HepG2 (cell line): ENCODE measurements around the gene DPM1. TPM values are rescaled to one million over a fixed set of nuclear protein-coding genes. Genes with fewer than 3 reads are reported as not detected.

ENCODE experiments used
- ARID3A ChIP-seq: IDR thresholded peaks from 2 replicates; pipeline ENCODE4 v1.6.1; 2012; ENCODE audit warnings: low read depth, low read length, improper control_type of control experiment
- SP140L ChIP-seq: sonication (generic); formaldehyde crosslinking; IDR thresholded peaks from 2 replicates; pipeline ENCODE4 v1.4.0; 2020; ENCODE audit warnings: missing genetic modification reagents, borderline replicate concordance
- ZBTB40 ChIP-seq, 2 experiments: fragments of 450-650 bp in 1 of 2; sonication (generic) in 1 of 2; formaldehyde crosslinking in 1 of 2; IDR thresholded peaks; 2 replicates each; pipeline versions ENCODE4 v1.6.1 to v1.8.0; 2016 to 2022; ENCODE audit warnings: antibody characterized with exemption in 1 of 2, mild to moderate bottlenecking in 1 of 2, missing genetic modification reagents in 1 of 2
- ZNF329 ChIP-seq: sonication (generic); formaldehyde crosslinking; IDR thresholded peaks from 2 replicates; pipeline ENCODE4 v1.9.0; 2021; ENCODE audit warnings: low read depth, mild to moderate bottlenecking, missing genetic modification reagents
- ZNF512B ChIP-seq: sonication (generic); formaldehyde crosslinking; IDR thresholded peaks from 2 replicates; pipeline ENCODE4 v1.5.1; 2020; ENCODE audit warnings: missing genetic modification reagents, mild to moderate bottlenecking, borderline replicate concordance
- ZNF547 ChIP-seq: sonication (generic); formaldehyde crosslinking; IDR thresholded peaks from 2 replicates; pipeline ENCODE4 v1.5.1; 2020; ENCODE audit warnings: mild to moderate bottlenecking, missing genetic modification reagents
- polyA plus RNA-seq, 8 experiments: library from polyadenylated mRNA; depleted of rRNA in 3 of 8; stranded (reverse) in 7 of 8; unstranded in 1 of 8; fragments of >200 nt; fragmentation: Illumina TruSeq in 4 of 8; extraction: Trizol in 4 of 8; gene quantifications; 2 replicates each; pipeline versions ENCODE4 v1.2.1 to v1.2.3, GENCODE V29; 2011 to 2016; ENCODE audit warnings: low read depth in 4 of 8, missing spikeins in 1 of 8, mixed read lengths in 1 of 8; ENCODE audit not compliant: insufficient read depth in 1 of 8
- total RNA-seq, 5 experiments: library from RNA; depleted of rRNA; stranded (reverse); fragments of >200 nt; fragmentation: Illumina TruSeq; extraction: Trizol; gene quantifications; 2 replicates each; pipeline ENCODE4 v1.2.3, GENCODE V29; 2016; ENCODE audit warnings: low read depth in 1 of 5
- TF ChIP-seq, protein P1 (sequence below): sonication (generic); formaldehyde crosslinking; conservative IDR thresholded peaks from 2 replicates; pipeline ENCODE4 v1.4.0; 2020; ENCODE audit warnings: missing genetic modification reagents
- TF ChIP-seq, protein P2 (sequence below): sonication (generic); formaldehyde crosslinking; IDR thresholded peaks from 2 replicates; pipeline ENCODE4 v1.4.0; 2020; ENCODE audit warnings: missing genetic modification reagents, mild to moderate bottlenecking, borderline replicate concordance

DPM1 gene
- total and polyA plus RNA-seq, 2 of the 13 experiments (the other 11 are each of a cell fraction or from before 2014, with no cell fraction given) = 83.2 to 161 TPM

- TF ChIP-seq ZBTB40 (IDR thresholded peaks at IDR 0.05) (no peak), ZBTB40 (CRISPR knock-in tag; IDR thresholded peaks at IDR 0.05) (no peak), ZNF329 (CRISPR knock-in tag) (no peak), ARID3A (peak; percentile 41; the same call in 1 of the 2 replicates), ZNF512B (CRISPR knock-in tag) (no peak), ZNF547 (CRISPR knock-in tag) (peak; percentile 61; the same call in 1 of the 2 replicates), SP140L (CRISPR knock-in tag) (no peak)
- TF ChIP-seq, protein P1, sequence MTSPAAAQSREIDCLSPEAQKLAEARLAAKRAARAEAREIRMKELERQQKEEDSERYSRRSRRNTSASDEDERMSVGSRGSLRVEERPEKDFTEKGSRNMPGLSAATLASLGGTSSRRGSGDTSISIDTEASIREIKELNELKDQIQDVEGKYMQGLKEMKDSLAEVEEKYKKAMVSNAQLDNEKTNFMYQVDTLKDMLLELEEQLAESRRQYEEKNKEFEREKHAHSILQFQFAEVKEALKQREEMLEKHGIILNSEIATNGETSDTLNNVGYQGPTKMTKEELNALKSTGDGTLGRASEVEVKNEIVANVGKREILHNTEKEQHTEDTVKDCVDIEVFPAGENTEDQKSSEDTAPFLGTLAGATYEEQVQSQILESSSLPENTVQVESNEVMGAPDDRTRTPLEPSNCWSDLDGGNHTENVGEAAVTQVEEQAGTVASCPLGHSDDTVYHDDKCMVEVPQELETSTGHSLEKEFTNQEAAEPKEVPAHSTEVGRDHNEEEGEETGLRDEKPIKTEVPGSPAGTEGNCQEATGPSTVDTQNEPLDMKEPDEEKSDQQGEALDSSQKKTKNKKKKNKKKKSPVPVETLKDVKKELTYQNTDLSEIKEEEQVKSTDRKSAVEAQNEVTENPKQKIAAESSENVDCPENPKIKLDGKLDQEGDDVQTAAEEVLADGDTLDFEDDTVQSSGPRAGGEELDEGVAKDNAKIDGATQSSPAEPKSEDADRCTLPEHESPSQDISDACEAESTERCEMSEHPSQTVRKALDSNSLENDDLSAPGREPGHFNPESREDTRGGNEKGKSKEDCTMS (CRISPR knock-in tag) = no peak
- TF ChIP-seq, protein P2, sequence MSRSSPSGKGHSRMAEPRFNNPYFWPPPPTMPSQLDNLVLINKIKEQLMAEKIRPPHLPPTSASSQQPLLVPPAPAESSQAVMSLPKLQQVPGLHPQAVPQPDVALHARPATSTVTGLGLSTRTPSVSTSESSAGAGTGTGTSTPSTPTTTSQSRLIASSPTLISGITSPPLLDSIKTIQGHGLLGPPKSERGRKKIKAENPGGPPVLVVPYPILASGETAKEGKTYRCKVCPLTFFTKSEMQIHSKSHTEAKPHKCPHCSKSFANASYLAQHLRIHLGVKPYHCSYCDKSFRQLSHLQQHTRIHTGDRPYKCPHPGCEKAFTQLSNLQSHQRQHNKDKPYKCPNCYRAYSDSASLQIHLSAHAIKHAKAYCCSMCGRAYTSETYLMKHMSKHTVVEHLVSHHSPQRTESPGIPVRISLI = no peak
Observed at GRCh38 chr20:50987493-50988210, 29.3 kb upstream of the DPM1 start (continued).
